ENCODE results near the gene RALGAPA2. TPM values are rescaled to one million over a fixed set of nuclear protein-coding genes. Genes with fewer than 3 reads are reported as not detected.
A peak's percentile ranks its signal among the peaks of the same experiment; 100 is the strongest.

Gene RALGAPA2
- total and polyA plus RNA-seq, 2 donors (not counting 3 experiments of a cell fraction or from before 2014, with no cell fraction given): 10.0 to 46.8 TPM

- DNase-seq (ENCODE audit: low read depth, low spot score) (peak; percentile 18), FAIRE-seq (no peak)
- TF ChIP-seq, protein P1, sequence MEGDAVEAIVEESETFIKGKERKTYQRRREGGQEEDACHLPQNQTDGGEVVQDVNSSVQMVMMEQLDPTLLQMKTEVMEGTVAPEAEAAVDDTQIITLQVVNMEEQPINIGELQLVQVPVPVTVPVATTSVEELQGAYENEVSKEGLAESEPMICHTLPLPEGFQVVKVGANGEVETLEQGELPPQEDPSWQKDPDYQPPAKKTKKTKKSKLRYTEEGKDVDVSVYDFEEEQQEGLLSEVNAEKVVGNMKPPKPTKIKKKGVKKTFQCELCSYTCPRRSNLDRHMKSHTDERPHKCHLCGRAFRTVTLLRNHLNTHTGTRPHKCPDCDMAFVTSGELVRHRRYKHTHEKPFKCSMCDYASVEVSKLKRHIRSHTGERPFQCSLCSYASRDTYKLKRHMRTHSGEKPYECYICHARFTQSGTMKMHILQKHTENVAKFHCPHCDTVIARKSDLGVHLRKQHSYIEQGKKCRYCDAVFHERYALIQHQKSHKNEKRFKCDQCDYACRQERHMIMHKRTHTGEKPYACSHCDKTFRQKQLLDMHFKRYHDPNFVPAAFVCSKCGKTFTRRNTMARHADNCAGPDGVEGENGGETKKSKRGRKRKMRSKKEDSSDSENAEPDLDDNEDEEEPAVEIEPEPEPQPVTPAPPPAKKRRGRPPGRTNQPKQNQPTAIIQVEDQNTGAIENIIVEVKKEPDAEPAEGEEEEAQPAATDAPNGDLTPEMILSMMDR (IDR thresholded peaks at IDR 0.05; ENCODE audit: extremely low read depth in 1 of 2, insufficient read depth in 1 of 2, low read depth in 1 of 2, low read length in 2 of 2): no peak
- TF ChIP-seq GATA2 (IDR thresholded peaks at IDR 0.05; ENCODE audit: insufficient read depth, insufficient read length, low read depth, low read length) (no peak), EZH2 (IDR thresholded peaks at IDR 0.05; ENCODE audit: borderline replicate concordance, low read depth, low read length, severe bottlenecking) (no peak), JUN (IDR thresholded peaks at IDR 0.05; ENCODE audit: borderline replicate concordance, insufficient read depth, insufficient read length, low read depth) (no peak), POLR2A (IDR thresholded peaks at IDR 0.05; ENCODE audit: low read depth, low read length) (no peak), MAX (IDR thresholded peaks at IDR 0.05; ENCODE audit: insufficient read depth, insufficient read length) (no peak), FOS (IDR thresholded peaks at IDR 0.05; ENCODE audit: borderline replicate concordance, insufficient read depth, low read length) (no peak), POLR2AphosphoS5 (IDR thresholded peaks at IDR 0.05; ENCODE audit: insufficient read depth, low read depth, low read length) (no peak)
- Histone ChIP-seq H3K9ac (replicated peaks; ENCODE audit: extremely low read depth, insufficient read depth, low read length) (peak overlapping the region; percentile 79), H3K27me3 (ENCODE audit: control insufficient read depth in 2 of 2, insufficient read depth in 2 of 2, low read length in 2 of 2) (no peaks in the 10 kb centered on the region), H3K4me2 (ENCODE audit: insufficient read depth, low read length) (peak overlapping the region; percentile 94), H3K27ac (ENCODE audit: insufficient read depth, low read depth, low read length) (peak overlapping the region; percentile 77), H3K36me3 (ENCODE audit: control insufficient read depth in 2 of 2, extremely low read depth in 1 of 2, insufficient read depth in 2 of 2, low read length in 2 of 2) (no peaks in the 10 kb centered on the region), H3K4me3 (replicated peaks in 1 of 3; ENCODE audit: insufficient read depth in 1 of 3, low read depth in 1 of 3, low read length in 3 of 3) (peak overlapping the region; percentile 72 to 99 (median 77)), H3K79me2 (ENCODE audit: control insufficient read depth, insufficient read depth, low read length) (peaks cover 15% of the 10 kb centered on the region), H3K4me1 (ENCODE audit: control insufficient read depth, extremely low read depth, insufficient read depth, low read length) (peaks cover 21% of the 10 kb centered on the region), H4K20me1 (replicated peaks; ENCODE audit: control insufficient read depth, extremely low read depth, insufficient read depth, low read length) (no peaks in the 10 kb centered on the region), H3K9me1 (replicated peaks; ENCODE audit: control insufficient read depth, extremely low read depth, insufficient read depth, low read length) (no peaks in the 10 kb centered on the region), H2AFZ (ENCODE audit: low read depth, low read length) (peak overlapping the region; percentile 74), H3K9me3 (replicated peaks; ENCODE audit: control insufficient read depth, insufficient read depth, low read length) (no peaks in the 10 kb centered on the region)
- ChIA-PET POLR2A (interaction anchor here (0.8 to 1.0 kb wide), 2 partner anchors 49 to 90 kb away, joined by 3 to 4 read pairs; no protein-coding TSS in a partner anchor), CTCF (interaction anchor here (0.6 to 2.6 kb wide), 8 partner anchors 11 to 113 kb away, joined by 3 to 22 read pairs (median 6); no protein-coding TSS in a partner anchor)
- BruUV-seq (replicated peaks): no TSS peak
- intact Hi-C loops (cut with micrococcal nuclease): loop anchor here (1.0 to 5.0 kb wide), 6 partner anchors 19 to 113 kb away; no protein-coding TSS in a partner anchor
- dilution Hi-C loops (cut with MboI; ENCODE audit: extremely low pct_ligation_motif_present, low sequenced_read_pairs): no loop called here
These were observed 405 bp downstream of the RALGAPA2 start for GRCh38 chr20:20712004-20712473.

Measured in endothelial cell of umbilical vein (primary cell).